Measurements from ENCODE around the gene DUSP10.

DNA sequence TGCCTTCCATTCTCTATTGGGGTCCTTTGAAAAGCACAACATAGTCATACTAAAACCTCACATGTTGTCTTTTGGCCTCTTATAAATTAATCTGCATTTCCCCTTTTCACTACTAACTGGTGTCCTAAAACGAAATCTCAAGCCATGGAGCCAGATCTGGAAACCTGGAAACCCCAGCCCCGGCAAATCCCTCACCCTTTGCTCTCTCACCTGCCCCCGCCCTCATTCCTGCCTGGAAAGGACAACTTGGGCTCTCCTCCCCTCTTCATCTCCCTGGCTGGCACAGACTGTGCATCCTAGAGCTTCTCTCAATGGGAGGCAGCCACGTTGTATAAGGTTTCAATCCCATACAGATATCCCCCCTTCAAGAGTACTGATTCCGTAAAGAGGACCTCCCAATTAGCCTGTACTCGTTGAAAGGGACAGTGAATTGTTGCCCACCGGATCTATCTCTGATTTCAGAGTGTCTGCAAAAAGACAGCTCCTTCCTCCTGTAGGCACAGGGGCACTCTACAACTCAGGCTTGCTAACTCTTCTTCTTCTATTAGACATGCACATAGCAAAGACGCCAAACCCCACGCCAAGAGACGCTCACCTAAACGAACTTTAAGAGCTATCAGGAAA lies 1.4 kb downstream of the DUSP10 start:
- TF ChIP-seq, protein P1, sequence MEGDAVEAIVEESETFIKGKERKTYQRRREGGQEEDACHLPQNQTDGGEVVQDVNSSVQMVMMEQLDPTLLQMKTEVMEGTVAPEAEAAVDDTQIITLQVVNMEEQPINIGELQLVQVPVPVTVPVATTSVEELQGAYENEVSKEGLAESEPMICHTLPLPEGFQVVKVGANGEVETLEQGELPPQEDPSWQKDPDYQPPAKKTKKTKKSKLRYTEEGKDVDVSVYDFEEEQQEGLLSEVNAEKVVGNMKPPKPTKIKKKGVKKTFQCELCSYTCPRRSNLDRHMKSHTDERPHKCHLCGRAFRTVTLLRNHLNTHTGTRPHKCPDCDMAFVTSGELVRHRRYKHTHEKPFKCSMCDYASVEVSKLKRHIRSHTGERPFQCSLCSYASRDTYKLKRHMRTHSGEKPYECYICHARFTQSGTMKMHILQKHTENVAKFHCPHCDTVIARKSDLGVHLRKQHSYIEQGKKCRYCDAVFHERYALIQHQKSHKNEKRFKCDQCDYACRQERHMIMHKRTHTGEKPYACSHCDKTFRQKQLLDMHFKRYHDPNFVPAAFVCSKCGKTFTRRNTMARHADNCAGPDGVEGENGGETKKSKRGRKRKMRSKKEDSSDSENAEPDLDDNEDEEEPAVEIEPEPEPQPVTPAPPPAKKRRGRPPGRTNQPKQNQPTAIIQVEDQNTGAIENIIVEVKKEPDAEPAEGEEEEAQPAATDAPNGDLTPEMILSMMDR (IDR thresholded peaks at IDR 0.05): no peak
- TF ChIP-seq POLR2AphosphoS5 (IDR thresholded peaks at IDR 0.05; ENCODE audit: insufficient read depth in 1 of 2, low read depth in 1 of 2): no peak
- TF ChIP-seq POLR2A (IDR thresholded peaks at IDR 0.05): no peak

Measured in vagina (tissue), 2 donors.